Esophagus squamous epithelium (tissue), 5 donors: ENCODE measurements around the gene PCCA. TPM values are rescaled to one million over a fixed set of nuclear protein-coding genes. Genes with fewer than 3 reads are reported as not detected.

Experiments
- DNase-seq: peaks from one replicate; lab custom pipeline; 2025; lab: John Stamatoyannopoulos, UW
- H3K27ac ChIP-seq, 4 donors: fragments of 200-600 bp; sonication (generic); one replicate each; pipeline ENCODE4 v1.5.1; 2016 to 2019; ENCODE audit warnings: mild to moderate bottlenecking in 1 of 4
- H3K27me3 ChIP-seq, 4 donors: fragments of 200-600 bp; sonication (generic); 1 replicate in 3 of 4; 2 replicates in 1 of 4; pipeline versions ENCODE4 v1.5.1 to v1.6.0; 2017 to 2021; ENCODE audit warnings: antibody characterized with exemption in 1 of 4
- H3K36me3 ChIP-seq, 3 donors: fragments of 200-600 bp; sonication (generic); one replicate each; pipeline ENCODE4 v1.5.1; 2016 to 2019
- H3K4me1 ChIP-seq, 3 donors: fragments of 200-600 bp; sonication (generic); one replicate each; pipeline ENCODE4 v1.5.1; 2017 to 2019
- H3K4me3 ChIP-seq, 4 donors: fragments of 200-600 bp; sonication (generic); 1 replicate in 3 of 4; 2 replicates in 1 of 4; pipeline ENCODE4 v1.5.1; 2016 to 2019; ENCODE audit warnings: mild to moderate bottlenecking in 2 of 4, moderate library complexity in 1 of 4
- H3K9me3 ChIP-seq, 3 donors: fragments of 200-600 bp; sonication (generic); one replicate each; pipeline ENCODE4 v1.5.1; 2016 to 2019
- POLR2A ChIP-seq, 4 donors: fragments of 450-650 bp; IDR thresholded peaks; one replicate each; pipeline ENCODE4 v1.6.1; 2017; ENCODE audit warnings: antibody characterized with exemption in 4 of 4, mild to moderate bottlenecking in 4 of 4, moderate library complexity in 3 of 4
- whole genome bisulfite sequencing, 2 donors: methylation state at CpG; one replicate each; pipeline ENCODE4 v1.1.5; 2018; 5-methylcytosine and 5-hydroxymethylcytosine counted together
- intact Hi-C: fragments of 100-400 bp; cut with DNase I; formaldehyde crosslinking; loops from one replicate; pipeline ENCODE4 v1.15.0; 2022
- total RNA-seq, 4 donors: library from RNA; depleted of rRNA; stranded (reverse); fragments of >200 nt; gene quantifications; one replicate each; pipeline ENCODE4 v1.1.0, GENCODE V29; 2016
- TF ChIP-seq, protein P1 (sequence below), 6 experiments: fragments of 450-650 bp in 4 of 6; fragments of 200-600 bp in 2 of 6; sonication (generic) in 2 of 6; IDR thresholded peaks; one replicate each; pipeline ENCODE4 v1.5.1; 2016 to 2019; ENCODE audit warnings: antibody characterized with exemption in 6 of 6, mild to moderate bottlenecking in 4 of 6, moderate library complexity in 4 of 6
- donor health status: DM: yes; HTN: yes; CAD: no.

The PCCA gene
- total RNA-seq, 4 donors from 2014 or later, result 21.5 to 46.5 (median 30.2) TPM

DNA sequence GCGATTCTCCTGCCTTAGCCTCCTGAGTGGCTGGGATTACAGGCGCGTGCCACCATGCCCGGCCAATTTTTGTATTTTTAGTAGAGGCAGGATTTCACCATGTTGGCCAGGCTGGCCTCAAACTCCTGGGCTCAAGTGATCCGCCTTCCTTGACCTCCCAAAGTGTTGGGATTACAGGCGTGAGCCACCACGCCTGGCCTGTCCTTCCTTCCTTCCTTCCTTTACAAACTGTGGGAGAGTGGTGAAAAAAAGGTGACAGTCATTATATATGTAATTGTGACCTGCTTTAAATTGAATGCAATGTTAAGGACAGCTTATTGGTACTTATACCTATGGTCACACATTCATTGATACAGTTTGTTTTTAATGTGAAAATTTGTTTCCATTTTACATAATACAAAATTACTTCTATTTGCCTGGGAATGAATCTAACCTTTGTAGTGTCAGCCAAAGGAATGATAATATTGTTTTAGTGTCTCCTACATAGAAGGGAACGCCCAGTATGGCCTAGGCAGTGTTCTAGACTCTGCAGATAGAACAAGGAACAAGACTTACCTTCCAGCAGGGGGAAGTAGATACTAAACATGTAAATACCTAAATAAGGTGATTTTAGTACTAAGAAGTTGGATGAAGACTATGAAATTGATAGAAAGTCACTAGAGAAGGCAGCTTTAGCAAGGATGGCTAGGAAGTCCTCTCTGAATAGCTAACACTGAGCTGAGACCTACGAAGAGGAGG, 353.4 kb downstream of the PCCA start:
- no peaks in the 10 kb centered on the region for H3K27me3 ChIP-seq
- intact Hi-C loops, result no loop called here
- H3K27ac ChIP-seq, result no peak overlapping the region
- no peak for DNase-seq
- H3K36me3 ChIP-seq, result peaks cover 0 to 10% (median 0%) of the 10 kb centered on the region in 3 donors
- H3K4me1 ChIP-seq, result peaks cover 0 to 6% (median 0%) of the 10 kb centered on the region in 3 donors
- WGBS, 2 donors, result 90 to 93% methylated on average over 8 to 9 of the region's 9 CpGs
- TF ChIP-seq POLR2A (IDR thresholded peaks at IDR 0.05), result no peak
- TF ChIP-seq, protein P1, sequence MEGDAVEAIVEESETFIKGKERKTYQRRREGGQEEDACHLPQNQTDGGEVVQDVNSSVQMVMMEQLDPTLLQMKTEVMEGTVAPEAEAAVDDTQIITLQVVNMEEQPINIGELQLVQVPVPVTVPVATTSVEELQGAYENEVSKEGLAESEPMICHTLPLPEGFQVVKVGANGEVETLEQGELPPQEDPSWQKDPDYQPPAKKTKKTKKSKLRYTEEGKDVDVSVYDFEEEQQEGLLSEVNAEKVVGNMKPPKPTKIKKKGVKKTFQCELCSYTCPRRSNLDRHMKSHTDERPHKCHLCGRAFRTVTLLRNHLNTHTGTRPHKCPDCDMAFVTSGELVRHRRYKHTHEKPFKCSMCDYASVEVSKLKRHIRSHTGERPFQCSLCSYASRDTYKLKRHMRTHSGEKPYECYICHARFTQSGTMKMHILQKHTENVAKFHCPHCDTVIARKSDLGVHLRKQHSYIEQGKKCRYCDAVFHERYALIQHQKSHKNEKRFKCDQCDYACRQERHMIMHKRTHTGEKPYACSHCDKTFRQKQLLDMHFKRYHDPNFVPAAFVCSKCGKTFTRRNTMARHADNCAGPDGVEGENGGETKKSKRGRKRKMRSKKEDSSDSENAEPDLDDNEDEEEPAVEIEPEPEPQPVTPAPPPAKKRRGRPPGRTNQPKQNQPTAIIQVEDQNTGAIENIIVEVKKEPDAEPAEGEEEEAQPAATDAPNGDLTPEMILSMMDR (IDR thresholded peaks at IDR 0.05), result no peak
- no peak overlapping the region for H3K4me3 ChIP-seq
- H3K9me3 ChIP-seq, result no peaks in the 10 kb centered on the region

DNA sequence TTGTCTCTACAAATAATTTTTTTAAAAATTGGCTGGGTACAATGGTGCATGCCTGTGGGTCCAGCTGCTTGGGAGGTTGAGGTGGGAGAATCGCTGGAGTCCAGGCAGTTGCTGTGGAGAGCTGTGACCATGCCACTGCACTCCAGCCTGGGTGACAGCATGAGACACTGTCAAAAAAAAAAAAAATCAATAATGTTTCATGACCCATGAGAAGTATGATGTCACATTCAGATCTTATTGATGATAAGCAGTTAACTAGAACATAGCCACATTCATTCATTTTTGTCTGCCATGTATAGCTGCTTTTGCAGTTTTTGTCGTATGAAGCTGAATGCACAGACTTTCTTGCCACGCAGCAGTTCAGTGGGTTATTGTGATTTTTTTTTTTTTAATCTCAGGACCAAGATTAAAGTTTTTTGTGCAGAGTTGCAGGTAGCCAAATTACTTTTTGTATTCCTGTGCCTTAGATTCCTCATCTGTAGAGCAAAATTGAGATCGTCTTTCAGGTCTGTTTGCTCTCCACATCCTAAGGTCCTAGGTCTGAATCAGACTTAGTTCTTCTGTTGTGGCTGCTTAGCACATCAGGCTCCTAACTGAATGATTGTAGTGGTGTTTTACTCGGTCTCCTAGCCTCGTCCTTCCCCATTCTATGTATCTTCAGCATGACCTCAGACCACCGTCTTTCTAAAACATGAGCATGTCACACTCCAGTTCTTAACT, 354.5 kb downstream of the PCCA start:
- H3K27ac ChIP-seq, result no peak overlapping the region
- H3K36me3 ChIP-seq, result peaks cover 0 to 12% (median 0%) of the 10 kb centered on the region in 3 donors
- H3K4me3 ChIP-seq, result no peak overlapping the region
- WGBS, 2 donors, result 87 to 88% methylated on average over 7 of the region's 7 CpGs
- intact Hi-C loops, result no loop called here
- H3K27me3 ChIP-seq, result no peaks in the 10 kb centered on the region
- DNase-seq, result no peak
- peaks cover 0 to 6% (median 0%) of the 10 kb centered on the region in 3 donors for H3K4me1 ChIP-seq
- no peaks in the 10 kb centered on the region for H3K9me3 ChIP-seq
- TF ChIP-seq POLR2A (IDR thresholded peaks at IDR 0.05), result no peak
- TF ChIP-seq, protein P1 (IDR thresholded peaks at IDR 0.05), result no peak

DNA sequence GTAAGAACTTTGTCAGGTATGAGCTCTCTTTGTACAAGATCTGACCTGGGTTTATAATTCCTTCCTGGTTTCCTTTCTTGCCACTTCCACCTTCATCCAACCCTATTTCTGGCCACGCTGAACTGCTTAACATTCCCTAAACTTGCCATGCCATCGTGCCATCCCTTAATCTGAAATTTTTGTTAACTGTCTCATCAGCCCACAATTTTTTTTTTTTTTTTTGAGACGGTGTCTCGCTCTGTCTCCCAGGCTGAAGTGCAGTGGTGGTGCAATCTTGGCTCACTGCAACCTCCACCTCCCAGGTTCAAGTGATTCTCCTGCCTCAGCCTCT, 355.1 kb downstream of the PCCA start:
- 91 to 94% methylated on average over 4 of the region's 4 CpGs for WGBS, 2 donors
- peaks cover 0 to 12% (median 0%) of the 10 kb centered on the region in 3 donors for H3K36me3 ChIP-seq
- intact Hi-C loops, result no loop called here
- no peak for DNase-seq
- H3K4me1 ChIP-seq, result peaks cover 0 to 6% (median 0%) of the 10 kb centered on the region in 3 donors
- TF ChIP-seq POLR2A (IDR thresholded peaks at IDR 0.05), result no peak
- TF ChIP-seq, protein P1 (IDR thresholded peaks at IDR 0.05), result no peak
- no peak overlapping the region for H3K27ac ChIP-seq
- no peak overlapping the region for H3K4me3 ChIP-seq
- H3K27me3 ChIP-seq, result no peaks in the 10 kb centered on the region
- no peaks in the 10 kb centered on the region for H3K9me3 ChIP-seq

DNA sequence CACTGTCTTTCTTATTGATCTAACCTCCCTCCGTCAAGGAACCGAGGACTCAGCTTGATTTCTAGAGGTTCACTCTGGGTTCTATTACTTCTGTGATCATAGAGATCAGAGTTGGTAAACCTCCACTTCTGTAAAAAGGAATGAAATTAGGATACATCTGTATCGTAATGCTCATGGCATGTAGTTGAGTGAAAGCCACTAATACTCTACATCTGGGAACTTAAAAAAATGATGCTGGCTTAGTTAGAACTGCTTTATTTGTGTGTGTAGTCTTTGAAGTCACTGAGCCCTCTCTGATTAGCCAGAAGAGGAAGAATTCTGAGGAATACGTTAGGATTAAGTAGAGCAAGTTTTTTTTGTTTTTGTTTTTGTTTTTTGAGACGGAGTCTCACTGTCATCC, 358.9 kb downstream of the PCCA start:
- Histone ChIP-seq H3K27me3 (no peaks in the 10 kb centered on the region), H3K9me3 (no peaks in the 10 kb centered on the region), H3K4me3 (no peak overlapping the region), H3K4me1 (no peaks in the 10 kb centered on the region), H3K36me3 (peaks cover 0 to 23% (median 0%) of the 10 kb centered on the region in 3 donors), H3K27ac (no peak overlapping the region)
- TF ChIP-seq, protein P1 (IDR thresholded peaks at IDR 0.05), result no peak
- no peak for TF ChIP-seq POLR2A (IDR thresholded peaks at IDR 0.05)
- intact Hi-C loops, result no loop called here
- no peak for DNase-seq
- WGBS, 2 donors, result 84 to 89% methylated on average over 5 of the region's 5 CpGs

DNA sequence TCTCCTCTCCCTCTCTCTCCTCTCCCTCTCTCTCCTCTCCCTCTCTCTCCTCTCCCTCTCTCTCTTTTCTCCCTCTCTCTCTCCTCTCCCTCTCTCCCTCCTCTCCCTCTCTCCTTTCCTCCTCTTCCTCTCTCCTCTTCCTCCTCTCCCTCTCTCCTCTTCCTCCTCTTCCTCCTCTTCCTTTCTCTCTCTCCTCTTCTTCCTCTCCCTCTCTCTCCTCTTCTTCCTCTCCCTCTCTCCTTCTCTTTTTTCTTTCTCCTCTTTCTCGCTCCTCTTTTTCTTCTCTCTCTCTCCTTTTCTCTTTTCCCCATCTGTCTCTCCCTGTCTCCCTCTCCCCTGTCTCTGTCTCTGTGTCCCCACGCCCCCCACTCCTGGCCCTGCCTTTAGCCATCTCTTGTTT, 363.0 kb downstream of the PCCA start:
- Histone ChIP-seq H3K9me3 (no peaks in the 10 kb centered on the region), H3K36me3 (peaks cover 0 to 22% (median 0%) of the 10 kb centered on the region in 3 donors), H3K4me1 (no peaks in the 10 kb centered on the region), H3K27ac (no peak overlapping the region), H3K4me3 (no peak overlapping the region), H3K27me3 (no peaks in the 10 kb centered on the region)
- intact Hi-C loops, result no loop called here
- 92% methylated on average over 2 of the region's 2 CpGs for WGBS, 2 donors
- TF ChIP-seq POLR2A (IDR thresholded peaks at IDR 0.05), result no peak
- TF ChIP-seq, protein P1 (IDR thresholded peaks at IDR 0.05), result no peak
- DNase-seq, result no peak
